Measurements from ENCODE around the gene PTH1R.

GRCh38 chr3:46902188-46902631 lies 24.7 kb downstream of the PTH1R start:
- TF ChIP-seq POLR2A (IDR thresholded peaks at IDR 0.05) (no peak), CTCF (IDR thresholded peaks at IDR 0.05) (no peak)

Measured in esophagus squamous epithelium (tissue), 4 donors.